Body of pancreas (tissue), 4 donors: ENCODE measurements around the gene ST6GAL1.

Source experiments
- CTCF ChIP-seq, 7 experiments: fragments of 450-650 bp in 4 of 7; fragments of 200-600 bp in 3 of 7; sonication (generic) in 3 of 7; IDR thresholded peaks; one replicate each; pipeline ENCODE4 v1.5.1; 2016 to 2019; ENCODE audit warnings: antibody characterized with exemption in 7 of 7
- POLR2A ChIP-seq, 3 donors: fragments of 450-650 bp; IDR thresholded peaks; one replicate each; pipeline ENCODE4 v1.6.1; 2016; ENCODE audit warnings: antibody characterized with exemption in 3 of 3, mild to moderate bottlenecking in 2 of 3

- TF ChIP-seq CTCF (IDR thresholded peaks at IDR 0.05) (no peak), POLR2A (IDR thresholded peaks at IDR 0.05) (no peak)
Observed at GRCh38 chr3:187063286-187064121, 133.2 kb downstream of the ST6GAL1 start.
